ENCODE data around the gene LRRC38. TPM values are rescaled to one million over a fixed set of nuclear protein-coding genes. Genes with fewer than 3 reads are reported as not detected.

LRRC38 gene
- total and polyA plus RNA-seq, 2 of the 8 experiments (the other 6 are each of a cell fraction or from before 2014, with no cell fraction given) = 0.17 to 0.63 TPM

DNA sequence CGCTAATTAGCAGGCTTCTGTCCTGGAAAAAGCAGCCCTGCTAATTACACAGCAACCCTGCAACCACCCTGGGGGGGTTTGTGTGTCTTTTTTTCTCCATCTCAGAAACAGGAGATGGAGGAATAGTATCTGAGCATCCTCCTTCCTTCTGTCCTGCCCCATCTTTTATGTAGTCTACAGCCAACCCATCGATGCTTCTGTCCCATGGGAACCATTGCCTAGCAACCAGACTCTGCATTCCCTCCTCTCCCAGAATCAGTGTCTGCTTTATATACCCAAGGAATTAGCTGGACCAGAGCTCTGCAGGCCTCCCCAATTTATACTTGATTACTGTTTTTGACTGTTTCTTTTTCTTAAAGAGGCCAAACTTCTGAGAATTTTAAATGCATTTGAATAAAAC is 35.1 kb downstream of the LRRC38 start:
- FAIRE-seq (no peak), DNase-seq (ENCODE audit: low read depth in 1 of 2, low spot score in 2 of 2) (no peak)
- Histone ChIP-seq H3K79me2 (ENCODE audit: control insufficient read depth in 1 of 2, insufficient read depth in 2 of 2, low read length in 2 of 2) (no peaks in the 10 kb centered on the region), H3K4me3 (ENCODE audit: extremely low read depth in 1 of 4, insufficient read depth in 2 of 4, low read depth in 3 of 4, low read length in 4 of 4) (no peak overlapping the region), H2BK15ac (ENCODE audit: low read length) (no peak overlapping the region), H4K91ac (replicated peaks; ENCODE audit: insufficient read length, low read length) (no peak overlapping the region), H3K4me1 (replicated peaks in 1 of 4; ENCODE audit: control insufficient read depth in 3 of 4, insufficient read depth in 4 of 4, low read length in 3 of 4) (no peaks in the 10 kb centered on the region), H3K14ac (ENCODE audit: insufficient read length) (no peak overlapping the region), H2AFZ (ENCODE audit: low read length) (no peak overlapping the region), H2AK5ac (ENCODE audit: low read depth, low read length) (no peak overlapping the region), H3K9ac (replicated peaks in 1 of 4; ENCODE audit: extremely low read depth in 1 of 4, low read depth in 3 of 4, low read length in 3 of 4) (no peak overlapping the region), H2BK120ac (replicated peaks; ENCODE audit: low read depth, low read length) (no peak overlapping the region), H3K18ac (ENCODE audit: extremely low read depth, low read length) (no peak overlapping the region), H2BK20ac (ENCODE audit: low read length) (no peak overlapping the region), H2BK12ac (ENCODE audit: low read depth, low read length) (no peak overlapping the region), H4K8ac (ENCODE audit: extremely low read depth, insufficient read depth, low read length) (no peak overlapping the region), H3K27ac (ENCODE audit: low read depth, low read length) (no peak overlapping the region), H3K4ac (replicated peaks; ENCODE audit: insufficient read length, low read depth, low read length) (no peak overlapping the region), H3K27me3 (replicated peaks in 1 of 4; ENCODE audit: control insufficient read depth in 3 of 4, extremely low read depth in 1 of 4, insufficient read depth in 3 of 4, low read length in 3 of 4) (peaks cover 0 to 2% (median 0%) of the 10 kb centered on the region in 4 experiments; a peak in 1 of 7 replicates), H3K23ac (ENCODE audit: insufficient read length) (no peak overlapping the region), H3K23me2 (ENCODE audit: low read depth, low read length) (no peaks in the 10 kb centered on the region), H4K20me1 (replicated peaks in 1 of 2; ENCODE audit: control insufficient read depth in 1 of 2, insufficient read depth in 2 of 2, low read length in 2 of 2) (no peaks in the 10 kb centered on the region), H2BK5ac (ENCODE audit: low read depth, low read length) (no peak overlapping the region), H3K56ac (replicated peaks; ENCODE audit: insufficient read length, low read depth, low read length) (no peak overlapping the region), H4K5ac (ENCODE audit: insufficient read length, low read depth, low read length) (no peak overlapping the region), H3K9me3 (ENCODE audit: insufficient read depth in 2 of 2, low read depth in 1 of 2, low read length in 1 of 2) (peaks cover 27 to 58% of the 10 kb centered on the region in 2 experiments; a peak in 3 of 4 replicates), H3K4me2 (ENCODE audit: insufficient read depth in 1 of 2, low read depth in 2 of 2, low read length in 2 of 2) (no peak overlapping the region), H3K79me1 (ENCODE audit: low read depth, low read length) (no peaks in the 10 kb centered on the region), H3K36me3 (ENCODE audit: control insufficient read depth in 2 of 4, insufficient read depth in 4 of 4, low read length in 3 of 4) (no peaks in the 10 kb centered on the region)
- ChIA-PET CTCF (ENCODE audit: partially characterized antibody) (interaction anchor here (0.6 to 1.6 kb wide), 2 partner anchors 16 to 487 kb away, joined by 3 to 5 read pairs; no protein-coding TSS in a partner anchor), POLR2A (ENCODE audit: partially characterized antibody) (no interaction called here)
- TF ChIP-seq FOSL1 (IDR thresholded peaks at IDR 0.05; ENCODE audit: insufficient read depth, low read depth, low read length) (no peak), KDM5A (IDR thresholded peaks at IDR 0.05; ENCODE audit: low read length) (no peak), SIN3A (conservative IDR thresholded peaks at IDR 0.05 in 1 of 2, IDR thresholded peaks at IDR 0.05 in 1 of 2; ENCODE audit: low read depth in 1 of 2, low read length in 2 of 2) (no peak), KDM4A (IDR thresholded peaks at IDR 0.05; ENCODE audit: low read depth, low read length, severe bottlenecking) (no peak)
- 89% methylated on average over 2 of the region's 2 CpGs; no CpG with 5 or more reads in 1 of the 2 experiments for WGBS, 2 experiments (ENCODE audit: extremely low coverage in 1 of 2, insufficient coverage in 1 of 2, insufficient read length in 1 of 2, insufficient replicate concordance in 2 of 2, low coverage in 1 of 2, low lambda C conversion rate in 2 of 2, missing lambda C conversion rate in 1 of 2)
